ENCODE data around the gene RPSA. TPM values are rescaled to one million over a fixed set of nuclear protein-coding genes. Genes with fewer than 3 reads are reported as not detected.

Gene RPSA
- total RNA-seq (2014; rRNA removed; shearing (Covaris generic)) (1,658 and 1,827 TPM in 2 replicates), polyA plus RNA-seq (2016; fragmentation: Nextera tagmentation; extraction: Ambion mirVana) (1,591 and 1,731 TPM in 2 replicates)
- long read RNA-seq, transcript RPSA-201 (7 exons, 1,171 nt) = major isoform, 3,746 of 3,993 reads
- long read RNA-seq, transcript RPSA-207 (5 exons, 1,227 nt) = minor isoform, 10 of 3,993 reads
- long read RNA-seq, partial matches to known transcripts = 92 of 3,993 reads
- long read RNA-seq, other reads (novel, unspliced or antisense) = 143 of 3,993 reads

- H3K4me3 ChIP-seq = peak within 1 kb of the TSS; percentile 64
- H3K79me2 ChIP-seq (replicated peaks; ENCODE audit: insufficient read depth) = peaks cover 47% of the 10 kb centered on the region
- H3K4me1 Mint-ChIP-seq = peaks cover 55% of the 10 kb centered on the region
- peaks cover 40% of the 10 kb centered on the region for H3K4me1 ChIP-seq (ENCODE audit: insufficient read depth)
- H3K36me3 ChIP-seq (ENCODE audit: insufficient read depth) = peaks cover 45% of the 10 kb centered on the region
- no peaks in the 10 kb centered on the region for H3K9me2 ChIP-seq (ENCODE audit: insufficient read depth)
- peak; percentile 81 for ATAC-seq
- peak within 1 kb of the TSS; percentile 99 for H3K27ac Mint-ChIP-seq
- H3K4me2 ChIP-seq = peak within 1 kb of the TSS; percentile 89
- H3K9me3 Mint-ChIP-seq = peaks cover 3% of the 10 kb centered on the region; the same call in 2 of the 3 replicates
- H4K20me1 ChIP-seq (replicated peaks; ENCODE audit: insufficient read depth) = peaks cover 41% of the 10 kb centered on the region
- H2AFZ ChIP-seq = no peak within 1 kb of the TSS
- peaks cover 54% of the 10 kb centered on the region for H3K36me3 Mint-ChIP-seq (ENCODE audit: low read depth)
- H3K27me3 Mint-ChIP-seq (ENCODE audit: insufficient read depth, low read depth, poor library complexity) = peaks cover 29% of the 10 kb centered on the region
- H3K27me3 ChIP-seq (ENCODE audit: insufficient read depth) = no peaks in the 10 kb centered on the region
- peak; percentile 99 for DNase-seq (ENCODE audit: low spot score)
- peaks cover 51% of the 10 kb centered on the region for H3F3A ChIP-seq (replicated peaks; ENCODE audit: low read depth)
- H3K27ac ChIP-seq (ENCODE audit: low read depth) = peak within 1 kb of the TSS; percentile 97
- H3K4me3 Mint-ChIP-seq = peak within 1 kb of the TSS; percentile 96
- TF ChIP-seq POLR2AphosphoS5 (IDR thresholded peaks at IDR 0.05; ENCODE audit: low read depth) = peak; percentile 97
- TF ChIP-seq EZH2phosphoT487 (IDR thresholded peaks at IDR 0.05; ENCODE audit: unreplicated experiment) = no peak
- TF ChIP-seq STAT1 (IDR thresholded peaks at IDR 0.05; ENCODE audit: unreplicated experiment) = no peak
- TF ChIP-seq CTCF (conservative IDR thresholded peaks at IDR 0.05; ENCODE audit: low read depth in 2 of 2) = peak; percentile 16 to 64; a peak in 2 of 4 replicates
- TF ChIP-seq NANOG (IDR thresholded peaks at IDR 0.05; ENCODE audit: borderline replicate concordance) = no peak
- TF ChIP-seq REST (IDR thresholded peaks at IDR 0.05; ENCODE audit: unreplicated experiment) = no peak
- no peak for TF ChIP-seq ZNF114 (CRISPR knock-in tag; IDR thresholded peaks at IDR 0.05)
- TF ChIP-seq ZNF331 (CRISPR knock-in tag; IDR thresholded peaks at IDR 0.05; ENCODE audit: low read depth) = no peak
- TF ChIP-seq ETS1 (IDR thresholded peaks at IDR 0.05) = peak; percentile 74
- TF ChIP-seq EZH2 (IDR thresholded peaks at IDR 0.05; ENCODE audit: low read depth, unreplicated experiment) = no peak
- TF ChIP-seq CREB1 (CRISPR knock-in tag; IDR thresholded peaks at IDR 0.05; ENCODE audit: low read depth) = peak; percentile 88
- TF ChIP-seq, protein P1, sequence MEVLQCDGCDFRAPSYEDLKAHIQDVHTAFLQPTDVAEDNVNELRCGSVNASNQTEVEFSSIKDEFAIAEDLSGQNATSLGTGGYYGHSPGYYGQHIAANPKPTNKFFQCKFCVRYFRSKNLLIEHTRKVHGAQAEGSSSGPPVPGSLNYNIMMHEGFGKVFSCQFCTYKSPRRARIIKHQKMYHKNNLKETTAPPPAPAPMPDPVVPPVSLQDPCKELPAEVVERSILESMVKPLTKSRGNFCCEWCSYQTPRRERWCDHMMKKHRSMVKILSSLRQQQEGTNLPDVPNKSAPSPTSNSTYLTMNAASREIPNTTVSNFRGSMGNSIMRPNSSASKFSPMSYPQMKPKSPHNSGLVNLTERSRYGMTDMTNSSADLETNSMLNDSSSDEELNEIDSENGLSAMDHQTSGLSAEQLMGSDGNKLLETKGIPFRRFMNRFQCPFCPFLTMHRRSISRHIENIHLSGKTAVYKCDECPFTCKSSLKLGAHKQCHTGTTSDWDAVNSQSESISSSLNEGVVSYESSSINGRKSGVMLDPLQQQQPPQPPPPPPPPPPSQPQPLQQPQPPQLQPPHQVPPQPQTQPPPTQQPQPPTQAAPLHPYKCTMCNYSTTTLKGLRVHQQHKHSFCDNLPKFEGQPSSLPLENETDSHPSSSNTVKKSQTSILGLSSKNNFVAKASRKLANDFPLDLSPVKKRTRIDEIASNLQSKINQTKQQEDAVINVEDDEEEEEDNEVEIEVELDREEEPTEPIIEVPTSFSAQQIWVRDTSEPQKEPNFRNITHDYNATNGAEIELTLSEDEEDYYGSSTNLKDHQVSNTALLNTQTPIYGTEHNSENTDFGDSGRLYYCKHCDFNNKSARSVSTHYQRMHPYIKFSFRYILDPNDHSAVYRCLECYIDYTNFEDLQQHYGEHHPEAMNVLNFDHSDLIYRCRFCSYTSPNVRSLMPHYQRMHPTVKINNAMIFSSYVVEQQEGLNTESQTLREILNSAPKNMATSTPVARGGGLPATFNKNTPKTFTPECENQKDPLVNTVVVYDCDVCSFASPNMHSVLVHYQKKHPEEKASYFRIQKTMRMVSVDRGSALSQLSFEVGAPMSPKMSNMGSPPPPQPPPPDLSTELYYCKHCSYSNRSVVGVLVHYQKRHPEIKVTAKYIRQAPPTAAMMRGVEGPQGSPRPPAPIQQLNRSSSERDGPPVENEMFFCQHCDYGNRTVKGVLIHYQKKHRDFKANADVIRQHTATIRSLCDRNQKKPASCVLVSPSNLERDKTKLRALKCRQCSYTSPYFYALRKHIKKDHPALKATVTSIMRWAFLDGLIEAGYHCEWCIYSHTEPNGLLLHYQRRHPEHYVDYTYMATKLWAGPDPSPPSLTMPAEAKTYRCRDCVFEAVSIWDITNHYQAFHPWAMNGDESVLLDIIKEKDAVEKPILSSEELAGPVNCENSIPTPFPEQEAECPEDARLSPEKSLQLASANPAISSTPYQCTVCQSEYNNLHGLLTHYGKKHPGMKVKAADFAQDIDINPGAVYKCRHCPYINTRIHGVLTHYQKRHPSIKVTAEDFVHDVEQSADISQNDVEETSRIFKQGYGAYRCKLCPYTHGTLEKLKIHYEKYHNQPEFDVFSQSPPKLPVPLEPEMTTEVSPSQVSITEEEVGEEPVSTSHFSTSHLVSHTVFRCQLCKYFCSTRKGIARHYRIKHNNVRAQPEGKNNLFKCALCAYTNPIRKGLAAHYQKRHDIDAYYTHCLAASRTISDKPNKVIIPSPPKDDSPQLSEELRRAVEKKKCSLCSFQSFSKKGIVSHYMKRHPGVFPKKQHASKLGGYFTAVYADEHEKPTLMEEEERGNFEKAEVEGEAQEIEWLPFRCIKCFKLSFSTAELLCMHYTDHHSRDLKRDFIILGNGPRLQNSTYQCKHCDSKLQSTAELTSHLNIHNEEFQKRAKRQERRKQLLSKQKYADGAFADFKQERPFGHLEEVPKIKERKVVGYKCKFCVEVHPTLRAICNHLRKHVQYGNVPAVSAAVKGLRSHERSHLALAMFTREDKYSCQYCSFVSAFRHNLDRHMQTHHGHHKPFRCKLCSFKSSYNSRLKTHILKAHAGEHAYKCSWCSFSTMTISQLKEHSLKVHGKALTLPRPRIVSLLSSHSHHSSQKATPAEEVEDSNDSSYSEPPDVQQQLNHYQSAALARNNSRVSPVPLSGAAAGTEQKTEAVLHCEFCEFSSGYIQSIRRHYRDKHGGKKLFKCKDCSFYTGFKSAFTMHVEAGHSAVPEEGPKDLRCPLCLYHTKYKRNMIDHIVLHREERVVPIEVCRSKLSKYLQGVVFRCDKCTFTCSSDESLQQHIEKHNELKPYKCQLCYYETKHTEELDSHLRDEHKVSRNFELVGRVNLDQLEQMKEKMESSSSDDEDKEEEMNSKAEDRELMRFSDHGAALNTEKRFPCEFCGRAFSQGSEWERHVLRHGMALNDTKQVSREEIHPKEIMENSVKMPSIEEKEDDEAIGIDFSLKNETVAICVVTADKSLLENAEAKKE (CRISPR knock-in tag; IDR thresholded peaks at IDR 0.05) = no peak
Measured at GRCh38 chr3:39406368-39407258, at the start of gene RPSA. Gene RPSA (plus strand): TSS chr3:39406720. CDS start chr3:39407654, 934 bp downstream.
